GM21381 (cell line): Measurements from ENCODE around the gene LRRN3.

ENCODE experiments used
- ATAC-seq: cut with Tn5 transposase; IDR thresholded peaks from one replicate; pipeline ENCODE4 v1.9.1; 2021; ENCODE audit warnings: mild to moderate bottlenecking, moderate library complexity; ENCODE audit not compliant: unreplicated experiment

Gene LRRN3

DNA sequence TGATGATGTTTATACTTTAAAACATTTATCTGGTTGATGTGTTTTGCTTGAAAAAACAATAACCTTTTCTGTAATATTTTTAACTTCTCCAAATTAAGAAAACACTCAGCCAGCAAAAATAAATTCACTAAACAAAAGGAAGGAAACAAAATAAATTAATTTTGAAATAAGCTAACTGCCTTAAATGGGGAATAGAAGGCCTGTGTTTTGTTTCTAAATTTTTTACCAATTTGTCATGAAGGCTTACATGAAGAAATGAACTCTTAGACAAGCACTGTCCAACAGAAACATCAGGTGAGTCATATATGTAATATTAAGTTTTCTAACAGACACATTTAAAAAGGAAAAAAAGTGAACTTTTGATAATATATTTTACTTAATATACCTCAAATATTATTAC, 68.5 kb downstream of the LRRN3 start:
- ATAC-seq: no peak

GRCh38 chr7:111160297-111160696, 69.4 kb downstream of the LRRN3 start:
- no peak for ATAC-seq

DNA sequence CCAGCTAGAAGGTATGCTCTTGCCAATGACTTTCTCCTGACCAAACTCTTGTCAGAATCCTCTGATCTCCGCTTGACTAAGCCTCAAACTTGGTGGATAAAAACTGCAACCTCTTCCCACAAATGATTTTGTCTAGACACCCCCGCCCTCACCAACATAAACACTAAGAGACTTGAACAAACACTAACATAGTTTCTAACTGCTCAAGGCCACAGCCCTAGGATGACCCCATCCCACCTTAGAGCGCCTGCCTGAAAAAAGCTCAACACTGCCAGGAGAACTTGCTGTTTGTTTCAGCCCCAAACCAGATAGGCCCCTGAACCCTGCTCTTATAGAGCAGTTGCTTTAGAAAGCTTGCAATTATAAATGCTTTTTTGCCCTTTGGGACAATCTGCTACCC, 71.8 kb downstream of the LRRN3 start:
- ATAC-seq: no peak

GRCh38 chr7:111164442-111164841, 73.5 kb downstream of the LRRN3 start:
- no peak for ATAC-seq

GRCh38 chr7:111168182-111168581, 77.3 kb downstream of the LRRN3 start:
- no peak for ATAC-seq

DNA sequence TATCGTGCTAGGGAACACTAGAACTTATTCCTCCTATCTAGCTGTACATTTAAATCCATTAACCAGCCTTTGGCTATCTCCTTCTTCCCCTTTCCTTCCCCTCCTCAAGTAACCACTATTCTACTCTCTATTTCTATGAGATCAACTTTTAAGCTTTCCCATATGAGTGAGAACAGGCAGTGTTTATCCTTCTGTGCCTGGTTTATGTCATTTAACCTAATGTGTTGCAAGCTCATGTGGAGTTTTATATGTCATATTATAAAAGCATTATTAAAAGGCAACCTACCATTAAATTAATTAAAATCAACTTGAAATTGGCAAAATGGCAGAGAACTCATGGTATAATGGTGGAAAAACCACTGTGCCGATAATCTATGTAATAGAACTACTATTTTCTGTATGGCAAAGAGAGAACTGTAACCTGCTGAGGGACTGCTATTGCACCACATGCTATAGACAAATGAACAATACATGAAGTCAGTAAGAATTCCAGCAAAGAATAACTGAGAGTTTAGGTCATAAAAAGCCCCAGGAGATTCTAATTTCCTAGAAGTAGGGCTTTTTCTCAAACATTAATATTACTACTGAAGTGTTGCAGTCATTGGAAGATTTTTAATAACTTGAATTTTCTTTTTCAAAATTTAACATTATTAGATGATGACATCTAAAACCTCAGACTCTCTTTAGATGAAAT, 81.8 kb downstream of the LRRN3 start:
- no peak for ATAC-seq

GRCh38 chr7:111173528-111173927, 82.6 kb downstream of the LRRN3 start:
- no peak for ATAC-seq

- no peak for ATAC-seq
Observed at GRCh38 chr7:111173990-111174389, 83.1 kb downstream of the LRRN3 start.

DNA sequence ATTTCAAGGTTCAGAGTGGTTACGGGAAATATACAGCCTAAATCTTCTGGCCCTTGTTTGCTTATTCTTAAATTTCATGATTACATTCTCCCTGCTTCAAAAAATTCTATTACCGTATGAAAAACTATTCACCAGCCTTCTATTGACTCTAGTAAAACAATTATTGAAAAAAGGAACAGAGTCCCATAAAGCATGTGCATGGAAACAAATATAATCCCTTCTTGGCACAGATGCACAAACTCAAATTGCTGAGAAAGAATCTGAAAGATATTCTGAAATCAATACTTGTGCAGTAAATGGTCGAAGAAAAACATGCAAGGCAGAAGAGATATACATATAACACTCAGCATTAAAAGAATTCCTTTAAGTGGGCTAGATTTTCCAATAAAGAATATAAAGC, 83.6 kb downstream of the LRRN3 start:
- no peak for ATAC-seq
